ENCODE data around the gene GJC1.

- TF ChIP-seq CTCF (IDR thresholded peaks at IDR 0.05) (no peak), REST (IDR thresholded peaks at IDR 0.05; ENCODE audit: insufficient read depth in 1 of 2, low read depth in 2 of 2, low read length in 1 of 2) (no peak)
Observed at GRCh38 chr17:44749076-44749979, 80.8 kb downstream of the GJC1 start.

Data from Panc1 (cell line).